Epithelial cell of proximal tubule (primary cell): Measurements from ENCODE around the gene PLXDC1. TPM values are rescaled to one million over a fixed set of nuclear protein-coding genes. Genes with fewer than 3 reads are reported as not detected.

Source experiments
- DNase-seq: peaks from one replicate; pipeline ENCODE4 v3.0.0-alpha.2; 2011; ENCODE audit warnings: low read depth
- H3K4me3 ChIP-seq: 2 replicates; pipeline ENCODE4 v1.5.1; 2011; ENCODE audit warnings: low read depth, mild to moderate bottlenecking, low read length
- total RNA-seq: library from RNA; depleted of rRNA; stranded (reverse); fragments of >200 nt; gene quantifications from 2 replicates; pipeline ENCODE4 v1.2.3, GENCODE V29; 2015
- TF ChIP-seq, protein P1 (sequence below): conservative IDR thresholded peaks from 2 replicates; pipeline ENCODE4 v1.5.1; 2012; ENCODE audit warnings: low read depth, mild to moderate bottlenecking, low read length

Gene PLXDC1
- total RNA-seq, 1 donor from 2014 or later = not detected

DNA sequence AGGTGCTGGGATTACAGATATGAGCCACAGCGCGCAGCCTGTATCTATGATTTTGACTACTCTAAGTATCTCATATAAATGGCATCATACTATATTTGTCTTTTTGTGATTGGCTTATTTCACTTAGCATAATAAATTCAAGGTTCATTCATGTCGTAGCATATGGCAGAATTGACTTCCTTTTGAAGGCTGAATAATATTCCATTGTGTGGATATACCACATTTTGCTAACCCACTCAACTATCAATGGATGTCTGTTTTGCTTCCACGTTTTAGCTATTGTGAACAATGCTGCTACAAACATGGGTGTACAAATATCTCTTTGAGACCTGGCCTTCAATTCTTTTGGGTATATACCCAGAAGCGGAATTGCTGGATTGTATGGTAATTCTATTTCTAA, 10.1 kb downstream of the PLXDC1 start:
- DNase-seq = no peak
- no peak overlapping the region for H3K4me3 ChIP-seq
- TF ChIP-seq, protein P1, sequence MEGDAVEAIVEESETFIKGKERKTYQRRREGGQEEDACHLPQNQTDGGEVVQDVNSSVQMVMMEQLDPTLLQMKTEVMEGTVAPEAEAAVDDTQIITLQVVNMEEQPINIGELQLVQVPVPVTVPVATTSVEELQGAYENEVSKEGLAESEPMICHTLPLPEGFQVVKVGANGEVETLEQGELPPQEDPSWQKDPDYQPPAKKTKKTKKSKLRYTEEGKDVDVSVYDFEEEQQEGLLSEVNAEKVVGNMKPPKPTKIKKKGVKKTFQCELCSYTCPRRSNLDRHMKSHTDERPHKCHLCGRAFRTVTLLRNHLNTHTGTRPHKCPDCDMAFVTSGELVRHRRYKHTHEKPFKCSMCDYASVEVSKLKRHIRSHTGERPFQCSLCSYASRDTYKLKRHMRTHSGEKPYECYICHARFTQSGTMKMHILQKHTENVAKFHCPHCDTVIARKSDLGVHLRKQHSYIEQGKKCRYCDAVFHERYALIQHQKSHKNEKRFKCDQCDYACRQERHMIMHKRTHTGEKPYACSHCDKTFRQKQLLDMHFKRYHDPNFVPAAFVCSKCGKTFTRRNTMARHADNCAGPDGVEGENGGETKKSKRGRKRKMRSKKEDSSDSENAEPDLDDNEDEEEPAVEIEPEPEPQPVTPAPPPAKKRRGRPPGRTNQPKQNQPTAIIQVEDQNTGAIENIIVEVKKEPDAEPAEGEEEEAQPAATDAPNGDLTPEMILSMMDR = no peak

DNA sequence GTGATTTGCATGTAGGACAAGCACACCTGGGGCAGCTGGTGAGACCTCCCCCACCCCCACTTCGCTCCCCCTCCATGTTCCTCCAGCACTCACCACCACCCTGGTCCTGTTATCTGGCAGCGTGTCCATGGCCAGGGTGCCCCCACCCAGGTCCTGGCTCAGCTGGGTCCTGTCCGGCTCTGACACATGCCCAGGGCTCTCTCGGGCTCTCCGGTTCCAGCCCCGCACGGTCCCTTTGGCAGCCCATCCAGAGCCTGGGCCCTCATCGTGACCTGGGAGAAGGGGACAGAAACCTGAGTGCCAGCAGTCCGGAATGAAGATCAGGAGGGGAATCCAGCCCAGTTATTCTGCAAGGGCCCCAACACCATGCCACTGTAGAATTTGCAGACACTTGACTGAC, 11.9 kb downstream of the PLXDC1 start:
- DNase-seq = no peak
- TF ChIP-seq, protein P1 = no peak
- H3K4me3 ChIP-seq = no peak overlapping the region

- no peak overlapping the region for H3K4me3 ChIP-seq
- DNase-seq = no peak
- TF ChIP-seq, protein P1 = no peak
These were observed 12.3 kb downstream of the PLXDC1 start for GRCh38 chr17:39139161-39139511.

GRCh38 chr17:39138431-39139160, 12.8 kb downstream of the PLXDC1 start:
- no peak overlapping the region for H3K4me3 ChIP-seq
- no peak for DNase-seq
- TF ChIP-seq, protein P1 = no peak

DNA sequence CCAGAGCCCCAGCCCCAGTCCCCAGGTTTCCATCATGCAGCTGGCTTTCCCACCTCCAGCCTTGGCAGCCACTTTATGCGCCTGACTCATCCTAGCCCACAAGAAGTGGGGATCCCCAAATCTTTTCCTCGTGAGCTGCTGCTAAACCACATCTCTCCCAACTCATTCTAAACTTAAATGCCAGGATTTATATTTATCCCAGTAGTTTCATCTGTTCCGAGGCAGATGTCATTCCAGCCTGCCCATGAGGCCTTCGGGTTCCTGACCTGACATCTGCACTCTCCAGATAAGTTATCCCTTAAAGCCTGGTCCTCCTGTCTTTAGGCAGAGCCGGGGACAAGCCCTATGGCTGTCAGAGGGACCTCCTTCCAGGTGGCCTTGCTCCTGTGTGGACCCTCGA, 16.6 kb downstream of the PLXDC1 start:
- TF ChIP-seq, protein P1 = no peak
- no peak for DNase-seq
- no peak overlapping the region for H3K4me3 ChIP-seq

DNA sequence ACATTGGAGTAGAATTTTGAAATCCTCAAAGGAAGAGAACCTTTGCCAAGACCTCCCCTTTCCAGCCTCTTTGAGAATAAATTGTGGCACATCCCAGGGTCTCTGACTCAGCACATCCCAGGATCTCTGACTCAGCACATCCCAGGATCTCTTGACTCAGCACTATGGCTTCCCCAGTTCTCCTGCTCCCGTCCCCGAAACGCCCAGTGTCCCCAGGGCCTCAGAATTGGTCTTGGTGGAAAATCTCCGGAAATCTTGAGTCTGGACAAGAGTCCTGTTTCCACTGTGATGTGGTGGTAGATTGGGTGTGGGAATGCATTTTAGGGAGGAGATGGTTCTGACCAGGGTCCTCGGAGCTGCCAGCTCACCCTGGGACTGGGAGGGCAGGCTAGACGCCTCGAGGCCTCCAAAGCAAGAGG, 19.2 kb downstream of the PLXDC1 start:
- no peak for DNase-seq
- H3K4me3 ChIP-seq = no peak overlapping the region
- TF ChIP-seq, protein P1 = no peak

DNA sequence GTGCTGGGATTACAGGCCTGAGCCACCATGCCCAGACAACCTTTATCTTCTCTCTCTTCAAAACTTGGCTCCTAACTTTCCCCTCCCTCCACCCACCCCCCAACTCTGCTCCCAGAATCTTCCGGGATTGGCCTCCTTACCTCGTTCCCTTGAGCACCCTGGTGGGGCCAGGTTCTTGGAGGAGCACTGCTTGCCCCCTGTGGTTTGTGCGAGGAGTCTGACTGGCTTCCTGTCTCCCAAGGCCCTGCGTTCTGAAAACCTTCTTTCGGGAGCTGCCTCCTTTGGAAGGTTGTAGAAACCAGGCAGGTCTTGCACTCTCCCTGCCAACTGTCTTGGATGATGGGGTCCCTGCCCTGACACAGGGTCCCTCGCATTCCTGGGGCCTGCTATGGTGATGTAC, 19.8 kb downstream of the PLXDC1 start:
- DNase-seq = no peak
- TF ChIP-seq, protein P1 = no peak
- H3K4me3 ChIP-seq = no peak overlapping the region
